Measurements from ENCODE around the gene EXOSC2.
"Not testable (repeated sequence)": the region's sequence is repeated elsewhere in the genome, so short reads cannot be mapped to it uniquely, and the experiment has no call there.

The EXOSC2 gene

GRCh38 chr9:130668196-130668595, 25.4 kb upstream of the EXOSC2 start:
- DNase-seq = no peak

DNA sequence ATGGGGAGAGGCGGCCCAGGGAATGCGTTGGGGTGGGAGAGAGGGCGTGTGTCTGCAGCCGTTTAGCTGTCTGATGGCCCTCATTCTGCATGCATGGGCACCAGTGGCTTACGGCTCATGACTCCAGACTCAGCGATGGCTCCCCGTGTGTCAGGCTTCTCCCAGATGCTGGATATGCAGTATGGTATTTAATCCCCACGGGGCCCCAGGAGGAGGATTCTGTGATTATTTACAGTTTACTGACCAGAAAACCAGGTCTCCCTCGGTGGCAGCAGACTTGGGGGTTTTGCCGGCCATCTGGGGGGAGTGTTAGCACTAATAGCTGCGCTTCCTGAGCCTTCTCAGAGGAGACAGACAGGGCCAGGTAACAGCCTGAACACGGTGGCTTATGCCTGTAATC, 24.9 kb upstream of the EXOSC2 start:
- DNase-seq = no peak

DNA sequence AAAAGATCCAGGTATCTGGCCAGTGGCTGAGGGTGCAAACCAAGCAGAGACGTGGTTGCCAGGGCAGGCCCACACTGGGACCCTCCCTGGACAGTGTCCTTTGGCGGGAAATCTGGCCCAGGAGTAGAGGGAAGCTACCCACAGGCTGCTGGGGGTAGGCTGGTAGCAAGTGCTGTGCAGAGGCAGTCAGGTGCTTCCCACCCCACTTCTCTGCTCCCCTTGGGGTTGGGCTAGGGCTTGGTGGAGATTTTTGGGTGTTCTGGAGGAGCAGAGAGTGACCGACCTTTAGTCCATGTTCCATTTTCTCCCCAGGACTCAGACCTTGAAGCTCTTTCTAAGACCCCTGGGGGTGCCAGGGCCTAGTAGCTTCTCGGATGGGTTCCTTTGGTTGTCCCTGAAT, 23.6 kb upstream of the EXOSC2 start:
- DNase-seq = no peak

DNA sequence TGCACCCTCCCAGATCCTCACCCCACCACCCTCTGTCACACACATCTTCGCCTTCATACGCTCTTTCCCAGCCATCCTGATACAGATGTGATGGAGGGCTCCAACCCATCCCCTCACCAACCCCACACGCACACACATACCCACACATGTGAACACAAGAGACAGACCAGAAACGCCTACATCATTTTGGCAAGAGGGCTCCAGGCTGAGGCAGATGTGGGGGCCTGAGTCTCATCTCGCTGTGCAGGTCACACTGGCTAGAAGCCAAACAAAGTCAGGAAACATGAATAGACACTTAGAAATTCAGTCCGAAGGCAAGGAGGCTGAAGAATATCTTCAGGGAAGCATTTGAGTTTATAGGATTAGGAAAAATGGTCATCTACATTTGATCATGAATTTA, 22.9 kb upstream of the EXOSC2 start:
- no peak for DNase-seq

GRCh38 chr9:130672466-130672865, 21.1 kb upstream of the EXOSC2 start:
- peak; percentile 38 for DNase-seq

GRCh38 chr9:130672933-130673615, 20.5 kb upstream of the EXOSC2 start:
- DNase-seq = no peak

DNA sequence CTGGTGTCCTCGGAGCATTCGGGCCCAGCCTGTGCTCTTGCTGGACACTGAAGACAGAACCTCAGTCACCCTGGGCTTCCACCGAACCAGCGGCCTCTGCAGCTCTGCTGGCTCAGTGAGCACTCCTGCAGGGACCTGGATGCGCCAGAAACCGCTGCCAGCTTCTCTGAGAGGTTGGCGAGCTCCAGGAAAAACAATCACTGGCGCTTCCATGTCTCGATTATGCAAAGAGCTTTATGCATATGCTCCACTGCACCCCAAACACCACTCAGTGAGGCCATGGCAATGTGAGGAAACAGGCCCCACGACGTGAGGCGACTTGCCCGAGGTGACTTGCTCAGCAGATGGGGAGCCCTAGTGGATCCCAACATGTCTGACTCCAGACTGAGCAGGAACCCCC, 18.2 kb upstream of the EXOSC2 start:
- no peak for DNase-seq

DNA sequence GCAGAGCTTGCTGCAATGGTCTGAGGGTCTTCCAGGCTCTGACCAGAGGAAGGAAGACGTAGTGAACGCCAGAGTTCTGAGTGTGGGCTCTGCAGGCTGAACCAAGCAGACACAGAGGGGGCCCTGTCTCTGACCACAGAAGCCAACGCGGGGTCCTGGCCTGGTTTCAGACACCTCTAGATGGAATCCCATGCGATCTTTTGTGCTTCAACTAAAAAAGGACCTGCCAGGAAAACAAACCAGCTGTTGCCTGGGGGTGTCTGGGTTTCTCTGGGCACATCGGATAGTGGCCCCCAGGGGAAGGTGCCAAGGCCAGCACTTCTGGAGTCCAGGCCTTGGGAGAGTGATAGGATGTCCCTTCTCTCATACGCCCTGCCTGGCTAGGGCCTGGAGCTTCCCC, 16.3 kb upstream of the EXOSC2 start:
- no peak for DNase-seq

- DNase-seq = peak; percentile 87
Measured at GRCh38 chr9:130680836-130681768, 12.5 kb upstream of the EXOSC2 start.

GRCh38 chr9:130681769-130682420, 11.7 kb upstream of the EXOSC2 start:
- peak; percentile 64 for DNase-seq

DNA sequence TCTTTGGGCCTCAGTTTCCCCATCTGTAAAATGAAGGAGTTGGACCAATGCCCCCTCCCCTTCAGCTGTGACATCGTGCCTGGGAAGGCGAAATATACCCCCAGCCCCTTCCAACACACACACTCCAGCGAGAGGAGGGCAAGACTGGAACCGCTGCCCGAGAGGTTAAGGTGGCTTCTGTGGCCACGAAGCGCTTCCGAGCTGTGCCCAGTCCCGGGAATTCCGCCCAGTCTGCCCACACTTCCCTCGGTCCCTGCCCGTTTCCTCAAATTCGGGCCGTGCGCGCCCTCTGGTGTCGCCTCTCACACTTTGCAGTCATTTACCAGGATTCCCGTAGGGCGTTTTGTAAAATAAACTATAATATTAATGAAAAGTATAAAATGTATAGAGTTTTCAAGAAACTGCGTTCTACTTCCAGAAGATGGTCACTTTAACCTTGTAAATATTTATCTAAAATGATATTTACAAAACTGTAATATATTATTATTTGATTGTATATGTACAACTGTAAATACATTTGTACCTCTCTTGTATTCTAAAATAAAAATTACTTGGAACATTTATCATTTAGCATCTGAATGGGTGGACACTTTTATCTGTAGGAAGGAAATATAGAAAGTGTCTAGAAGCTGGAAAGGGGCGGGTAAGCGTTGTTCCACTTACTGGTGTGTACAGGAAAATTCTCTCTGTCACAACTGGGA, 11.0 kb upstream of the EXOSC2 start:
- peak; percentile 89 for DNase-seq

DNA sequence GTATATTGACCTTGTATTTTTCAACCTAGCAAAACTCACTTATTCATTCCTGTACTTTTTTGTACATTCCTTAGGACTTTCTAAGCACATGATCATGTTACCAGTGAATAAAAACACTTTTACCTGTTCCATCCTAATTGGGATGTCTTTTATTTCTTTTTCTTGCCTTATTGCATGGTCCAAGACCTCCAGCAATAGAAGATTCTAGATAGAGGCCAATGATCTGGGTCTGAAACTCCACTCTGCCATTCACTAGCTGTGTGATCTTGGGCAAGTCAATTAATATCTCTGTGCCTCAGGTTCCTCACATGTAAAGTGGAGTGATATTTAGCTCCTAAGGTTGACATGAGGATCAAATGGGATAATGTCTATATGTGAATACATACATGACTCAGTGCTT, 8.5 kb upstream of the EXOSC2 start:
- no peak for DNase-seq

DNA sequence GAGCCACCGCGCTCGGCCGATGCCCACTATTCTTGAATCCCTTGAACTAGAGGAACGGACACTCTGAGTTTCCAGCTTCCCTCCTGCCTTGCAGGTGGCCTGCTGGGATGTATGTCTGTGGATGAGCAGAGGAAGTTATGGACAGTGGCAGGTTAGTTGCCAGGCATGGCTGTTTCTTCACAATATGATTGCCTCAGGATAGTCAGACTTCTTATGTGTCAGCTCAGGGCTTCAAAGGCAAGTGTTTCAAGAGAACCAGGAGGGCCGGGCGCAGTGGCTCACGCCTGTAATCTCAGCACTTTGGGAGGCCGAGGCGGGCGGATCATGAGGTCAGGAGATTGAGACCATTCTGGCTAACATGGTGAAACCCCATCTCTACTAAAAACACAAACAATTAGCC, 7.6 kb upstream of the EXOSC2 start:
- DNase-seq = not testable (repeated sequence)

DNA sequence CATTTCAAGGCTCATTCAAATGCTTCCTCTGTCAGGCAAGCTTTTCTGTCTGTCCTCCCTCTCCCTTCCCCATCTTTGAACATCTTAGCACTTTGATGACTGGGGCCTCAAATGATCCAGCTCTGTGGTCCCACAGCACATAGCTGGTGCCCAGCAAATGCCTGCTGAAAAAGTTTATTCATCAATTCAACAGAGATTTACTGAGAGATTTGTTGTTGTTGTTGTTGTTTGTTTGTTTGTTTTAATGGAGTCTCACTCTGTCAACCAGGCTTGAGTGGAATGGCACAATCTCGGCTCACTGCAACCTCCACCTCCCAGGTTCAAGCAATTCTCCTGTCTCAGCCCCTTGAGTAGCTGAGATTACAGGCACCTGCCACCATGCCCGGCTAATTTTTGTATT, 6.0 kb upstream of the EXOSC2 start:
- no peak for DNase-seq

- no peak for DNase-seq
Measured at GRCh38 chr9:130688072-130688471, 5.5 kb upstream of the EXOSC2 start.

DNA sequence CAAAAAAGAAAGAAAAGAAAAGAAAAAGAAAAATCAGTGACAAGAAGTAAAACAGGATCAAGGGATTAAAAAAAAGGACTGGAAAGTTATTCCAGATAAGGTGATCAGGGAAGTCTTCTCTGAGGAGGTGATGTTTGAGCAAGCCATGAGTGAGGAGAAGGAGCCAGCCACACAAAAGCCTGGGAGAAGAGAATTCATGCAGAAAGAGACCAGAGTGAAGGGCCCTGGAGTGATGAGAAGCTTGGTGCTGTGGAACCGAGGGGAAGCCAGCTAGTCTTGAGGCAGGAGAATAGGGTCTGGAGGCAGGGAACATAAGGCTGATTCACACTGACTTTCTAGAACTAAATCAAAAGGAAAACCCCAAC, 4.0 kb upstream of the EXOSC2 start:
- no peak for DNase-seq

GRCh38 chr9:130689937-130690700, 3.5 kb upstream of the EXOSC2 start:
- DNase-seq = peak; percentile 92

GRCh38 chr9:130692321-130692720, 1.3 kb upstream of the EXOSC2 start:
- DNase-seq = no peak

GRCh38 chr9:130693101-130693425, 517 bp upstream of the EXOSC2 start:
- no peak for DNase-seq

GRCh38 chr9:130694205-130694604, 625 bp downstream of the EXOSC2 start:
- peak; percentile 37 for DNase-seq

DNA sequence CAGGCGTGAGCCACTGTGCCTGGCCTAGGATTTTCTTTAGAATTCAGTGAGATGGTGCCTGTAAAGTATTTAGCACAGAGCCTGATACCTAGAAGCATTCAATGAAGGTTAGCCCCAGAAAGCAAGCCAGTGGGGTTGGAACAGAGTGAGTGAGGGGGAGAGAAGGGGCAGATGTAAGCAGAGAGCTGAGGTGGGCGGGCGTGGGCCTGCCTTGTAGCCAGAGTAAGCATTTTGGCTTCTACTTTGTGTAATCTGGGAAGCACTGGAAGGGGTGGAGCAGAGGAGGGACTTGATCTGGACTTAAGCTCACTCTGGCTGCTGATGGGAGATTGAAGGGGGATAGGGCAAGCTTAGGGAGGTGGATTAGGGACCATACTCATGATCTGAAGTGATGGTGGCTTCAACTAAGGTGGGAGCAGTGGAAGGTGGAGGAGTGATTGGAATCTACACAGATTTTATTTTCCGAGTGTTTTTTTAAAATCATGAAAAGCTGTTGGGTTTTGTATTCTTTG, 2.6 kb downstream of the EXOSC2 start:
- DNase-seq = peak; percentile 71

DNA sequence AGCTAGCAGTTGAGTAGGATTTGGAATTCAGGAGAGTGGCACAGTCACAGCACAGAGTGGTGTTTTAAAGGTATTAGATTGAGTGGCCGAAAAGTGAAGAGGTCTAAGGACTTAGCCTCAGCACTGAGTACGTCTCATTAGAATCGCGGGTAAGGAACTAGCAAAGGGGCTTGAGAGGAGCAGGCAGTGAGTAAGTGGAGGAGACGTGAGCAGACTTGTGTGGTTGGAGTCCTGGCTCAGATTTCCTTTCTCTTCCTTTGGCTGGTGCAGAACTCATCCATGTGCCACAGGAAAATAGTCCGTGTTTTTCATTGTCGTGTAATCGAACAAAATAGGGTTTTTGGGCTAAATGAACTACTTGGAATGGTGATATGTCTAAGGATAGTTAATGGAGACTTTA, 3.4 kb downstream of the EXOSC2 start:
- no peak for DNase-seq

All from NCI-H82 (cell line).